ENCODE data around the gene MROH2A.

The MROH2A gene

GRCh38 chr2:233837694-233838229 lies 59.6 kb downstream of the MROH2A start:
- no peak for DNase-seq (ENCODE audit: low read depth in 2 of 2)

- no peak for DNase-seq (ENCODE audit: low read depth in 2 of 2)
Measured at GRCh38 chr2:233838251-233838650, 60.1 kb downstream of the MROH2A start.

GRCh38 chr2:233838726-233839446 lies 60.8 kb downstream of the MROH2A start:
- no peak for DNase-seq (ENCODE audit: low read depth in 2 of 2)

GRCh38 chr2:233839447-233839820 lies 61.3 kb downstream of the MROH2A start:
- DNase-seq (ENCODE audit: low read depth in 2 of 2), result no peak

GRCh38 chr2:233840520-233840919 lies 62.4 kb downstream of the MROH2A start:
- no peak for DNase-seq (ENCODE audit: low read depth in 2 of 2)

GRCh38 chr2:233841183-233841582 lies 63.1 kb downstream of the MROH2A start:
- DNase-seq (ENCODE audit: low read depth in 2 of 2), result no peak

- no peak for DNase-seq (ENCODE audit: low read depth in 2 of 2)
Measured at GRCh38 chr2:233844064-233844807, 66.1 kb downstream of the MROH2A start.

GRCh38 chr2:233844836-233845235 lies 66.7 kb downstream of the MROH2A start:
- no peak for DNase-seq (ENCODE audit: low read depth in 2 of 2)

- DNase-seq (ENCODE audit: low read depth in 2 of 2), result no peak
Measured at GRCh38 chr2:233845301-233846060, 67.4 kb downstream of the MROH2A start.

GRCh38 chr2:233846387-233847247 lies 68.5 kb downstream of the MROH2A start:
- DNase-seq (ENCODE audit: low read depth in 2 of 2), result no peak

- no peak for DNase-seq (ENCODE audit: low read depth in 2 of 2)
Measured at GRCh38 chr2:233847248-233847898, 69.2 kb downstream of the MROH2A start.

GRCh38 chr2:233848276-233848675 lies 70.1 kb downstream of the MROH2A start:
- DNase-seq (ENCODE audit: low read depth in 2 of 2), result no peak

- DNase-seq (ENCODE audit: low read depth in 2 of 2), result no peak
Measured at GRCh38 chr2:233849607-233850271, 71.6 kb downstream of the MROH2A start.

GRCh38 chr2:233850745-233851144 lies 72.6 kb downstream of the MROH2A start:
- no peak for DNase-seq (ENCODE audit: low read depth in 2 of 2)

GRCh38 chr2:233851169-233851568 lies 73.0 kb downstream of the MROH2A start:
- no peak for DNase-seq (ENCODE audit: low read depth in 2 of 2)

- no peak for DNase-seq (ENCODE audit: low read depth in 2 of 2)
Measured at GRCh38 chr2:233852056-233852455, 73.9 kb downstream of the MROH2A start.

GRCh38 chr2:233853353-233853752 lies 75.2 kb downstream of the MROH2A start:
- DNase-seq (ENCODE audit: low read depth in 2 of 2), result no peak

GRCh38 chr2:233853883-233854240 lies 75.7 kb downstream of the MROH2A start:
- DNase-seq (ENCODE audit: low read depth in 2 of 2), result no peak

GRCh38 chr2:233854241-233854981 lies 76.3 kb downstream of the MROH2A start, which contains the start of gene HJURP:
HJURP (minus strand) TSS chr2:233854535; CDS start chr2:233854500, 35 bp downstream.
- peak; percentile 82 to 90 for DNase-seq (ENCODE audit: low read depth in 2 of 2)

GRCh38 chr2:233855345-233855744 lies 77.2 kb downstream of the MROH2A start:
- DNase-seq (ENCODE audit: low read depth in 2 of 2), result no peak
